Activated CD8-positive, alpha-beta memory T cell treated with anti-CD3 and anti-CD28 coated beads for 36 hours (primary cell): ENCODE results near the gene DCC. TPM values are rescaled to one million over a fixed set of nuclear protein-coding genes. Genes with fewer than 3 reads are reported as not detected.

Experiments used
- CTCF ChIA-PET: fragments of 350-600 bp; sonication (Branson Sonifier 250); formaldehyde crosslinking; loops from one replicate; lab custom pipeline; 2021; ENCODE audit warnings: antibody characterized with exemption; lab: Charles Lee
- POLR2A ChIA-PET: fragments of 350-600 bp; sonication (Branson Sonifier 250); formaldehyde crosslinking; loops from one replicate; lab custom pipeline; 2021; ENCODE audit warnings: antibody characterized with exemption; lab: Charles Lee
- total RNA-seq, 2 experiments: library from RNA; stranded (reverse); gene quantifications; one replicate each; pipeline ENCODE4 v1.2.3, GENCODE V29; 2021

DCC gene
- total RNA-seq, 2 experiments from 2014 or later, result not detected

DNA sequence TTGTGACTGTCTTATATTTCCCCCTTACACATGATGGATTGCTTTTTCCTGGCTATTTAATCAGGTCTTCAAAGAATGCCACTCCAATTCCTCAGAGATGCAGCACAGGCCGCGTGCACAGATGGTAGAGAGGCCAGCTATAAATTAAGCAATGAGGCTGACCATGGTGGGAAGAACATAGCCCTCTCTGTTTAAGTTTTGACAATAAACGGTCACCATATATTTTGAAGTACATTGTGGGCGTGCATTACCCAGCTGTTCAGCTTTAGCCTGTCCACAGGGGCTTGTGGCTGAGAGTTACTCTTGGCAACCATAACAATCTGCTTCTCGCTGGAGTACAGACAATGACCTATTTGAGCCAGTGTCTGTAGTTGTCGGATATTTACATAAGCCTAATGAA is 730.8 kb downstream of the DCC start:
- CTCF ChIA-PET, result no interaction called here
- POLR2A ChIA-PET, result no interaction called here

DNA sequence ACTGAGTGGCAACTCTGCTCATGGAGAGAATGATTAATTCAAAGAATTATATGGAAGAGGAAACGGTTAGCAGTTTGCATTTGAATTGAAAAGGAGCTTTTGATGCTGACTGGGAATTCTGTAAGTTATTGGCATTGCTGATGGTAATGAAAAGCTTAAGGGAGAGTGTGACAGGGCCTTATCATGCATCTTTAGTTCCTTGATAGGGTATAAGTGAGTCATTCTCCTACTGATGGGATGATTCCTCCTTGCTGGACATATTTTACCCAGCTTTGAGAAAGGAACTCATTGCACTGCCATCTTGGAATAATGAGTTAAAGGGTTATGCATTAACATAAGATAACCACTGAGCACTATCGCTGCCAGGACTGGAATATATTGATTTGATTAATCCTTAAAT is 740.7 kb downstream of the DCC start:
- ChIA-PET POLR2A (no interaction called here), CTCF (no interaction called here)

DNA sequence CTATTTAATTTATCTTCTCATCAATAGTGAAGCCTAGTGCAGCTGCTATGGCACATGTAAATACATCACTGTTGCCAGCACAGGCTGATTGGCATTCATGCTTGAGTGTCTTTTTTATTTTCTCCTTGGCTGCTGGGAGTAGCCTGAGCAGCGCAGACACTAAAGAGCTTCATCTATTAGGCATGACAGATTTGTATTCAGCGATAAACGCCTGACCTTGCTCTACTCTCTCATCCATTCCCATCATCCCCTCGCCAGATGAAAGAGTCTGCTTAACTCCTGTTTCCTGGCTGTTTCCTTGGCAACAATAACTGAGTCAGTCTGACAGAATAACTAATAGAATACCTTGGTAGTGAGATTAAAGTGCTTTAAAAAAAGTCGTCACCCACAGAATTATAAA is 753.6 kb downstream of the DCC start:
- POLR2A ChIA-PET, result no interaction called here
- CTCF ChIA-PET, result no interaction called here

DNA sequence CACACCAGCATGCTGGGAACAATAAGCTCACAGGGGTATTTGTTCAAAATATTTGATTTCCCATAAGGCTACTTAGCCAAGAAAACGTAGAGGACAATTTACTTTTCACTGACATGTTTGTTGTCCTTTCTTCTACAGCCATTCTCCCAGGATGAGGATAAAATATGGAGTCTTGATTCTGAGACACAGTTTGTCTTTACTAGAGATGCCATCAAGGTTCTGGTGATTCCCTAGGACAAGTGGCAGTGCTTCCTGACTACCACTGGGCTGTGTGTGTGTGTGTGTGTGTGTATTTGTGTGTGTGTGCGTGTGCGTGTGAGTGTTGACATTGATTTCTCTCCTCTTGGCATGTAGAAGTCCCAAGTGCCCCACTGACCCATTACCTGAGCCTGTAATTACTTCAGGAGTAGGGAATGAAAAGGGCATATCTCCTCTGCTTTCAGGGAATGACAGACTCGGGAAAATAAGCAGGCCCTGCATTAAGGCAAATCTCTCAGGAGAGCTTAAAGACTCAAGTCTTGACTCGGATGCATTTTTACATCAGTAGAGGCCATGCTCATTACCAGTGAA is 761.6 kb downstream of the DCC start:
- CTCF ChIA-PET, result no interaction called here
- POLR2A ChIA-PET, result no interaction called here

DNA sequence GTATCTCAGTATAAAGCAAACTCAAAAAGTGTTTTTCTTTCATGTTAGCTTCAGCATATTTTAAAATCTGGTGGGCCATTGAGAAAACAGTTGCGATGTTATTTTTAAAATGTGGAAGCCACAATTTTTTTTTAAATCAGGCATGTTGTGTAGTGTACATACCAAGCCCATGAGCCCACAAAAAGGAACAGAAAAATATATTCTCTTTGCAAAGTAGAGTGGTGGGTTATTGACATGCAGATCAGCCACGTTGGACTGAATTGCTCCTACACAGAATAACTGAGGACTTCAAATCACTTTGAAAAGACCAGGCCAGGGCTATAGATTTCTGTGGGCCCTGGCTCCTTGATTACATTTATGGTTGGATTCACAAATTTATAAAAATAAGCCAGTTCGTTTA is 774.4 kb downstream of the DCC start:
- ChIA-PET CTCF (no interaction called here), POLR2A (no interaction called here)

DNA sequence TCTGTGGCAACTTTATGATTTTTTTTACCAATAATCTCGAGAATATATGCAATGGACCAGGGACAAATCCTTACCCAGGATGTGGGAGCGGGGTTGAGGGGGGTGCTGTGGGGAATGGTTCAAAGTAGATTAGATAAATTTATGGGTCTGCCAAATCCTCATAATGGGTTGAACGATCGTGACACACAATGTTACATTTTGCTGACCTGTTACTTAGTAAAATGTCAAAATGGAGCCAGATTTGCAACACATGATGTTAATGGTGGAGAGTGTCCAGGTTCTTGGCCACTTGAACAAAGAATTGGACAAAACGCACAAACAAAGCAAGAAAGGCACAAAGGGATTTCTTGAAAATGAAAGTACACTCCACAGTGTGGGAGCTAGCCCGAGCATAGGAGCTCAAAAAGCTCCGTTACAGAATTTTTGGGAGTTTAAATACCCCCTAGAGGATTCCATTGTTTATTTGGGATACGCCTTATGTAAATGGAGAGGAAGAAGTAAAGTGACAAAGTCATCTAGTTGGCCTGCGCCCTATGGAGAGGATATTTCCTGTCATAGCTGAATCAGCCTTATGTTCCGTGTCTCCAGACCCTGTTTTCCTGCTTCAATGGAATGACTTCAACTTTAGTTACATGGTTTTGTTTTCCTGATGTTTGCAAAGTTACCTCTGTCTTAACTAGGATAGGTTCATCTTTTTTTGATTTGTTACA is 776.0 kb downstream of the DCC start:
- CTCF ChIA-PET, result no interaction called here
- POLR2A ChIA-PET, result no interaction called here

DNA sequence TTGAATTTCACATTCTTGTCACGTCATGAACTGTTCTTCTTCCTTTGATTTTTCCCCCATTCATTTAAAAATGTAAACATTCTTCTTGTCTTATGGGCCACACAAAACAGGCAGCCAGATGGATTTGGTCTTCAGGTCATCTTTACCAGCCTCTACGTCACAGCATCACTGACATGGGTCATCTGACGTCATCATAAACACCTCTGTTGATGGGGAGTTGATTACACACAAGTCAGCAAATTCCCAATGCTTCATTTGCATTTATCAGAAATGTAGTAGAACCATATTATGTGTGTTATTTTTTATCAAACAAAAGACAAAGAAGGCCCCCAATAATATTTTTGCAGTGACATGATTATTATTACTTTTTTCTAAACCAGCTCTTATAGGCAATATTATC is 777.9 kb downstream of the DCC start:
- CTCF ChIA-PET, result no interaction called here
- POLR2A ChIA-PET, result no interaction called here

DNA sequence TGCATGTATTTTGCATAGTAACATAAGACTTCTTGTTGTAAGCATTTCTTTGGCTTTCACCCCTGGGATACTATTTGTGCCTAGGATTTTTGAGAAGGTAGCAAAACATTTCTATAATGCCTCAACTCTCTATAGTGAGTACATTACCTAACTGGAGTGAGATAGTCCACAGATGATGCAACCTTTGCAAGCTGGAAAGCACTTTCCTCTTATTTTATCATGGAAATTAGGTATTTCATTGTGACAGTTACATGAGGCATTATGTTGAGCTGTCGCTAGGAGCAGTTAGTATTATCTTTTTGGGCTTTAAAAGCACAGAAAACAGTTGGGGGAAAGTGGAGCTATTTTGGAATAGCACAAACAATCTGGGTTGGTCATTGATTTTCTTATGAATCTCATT is 786.2 kb downstream of the DCC start:
- CTCF ChIA-PET, result no interaction called here

DNA sequence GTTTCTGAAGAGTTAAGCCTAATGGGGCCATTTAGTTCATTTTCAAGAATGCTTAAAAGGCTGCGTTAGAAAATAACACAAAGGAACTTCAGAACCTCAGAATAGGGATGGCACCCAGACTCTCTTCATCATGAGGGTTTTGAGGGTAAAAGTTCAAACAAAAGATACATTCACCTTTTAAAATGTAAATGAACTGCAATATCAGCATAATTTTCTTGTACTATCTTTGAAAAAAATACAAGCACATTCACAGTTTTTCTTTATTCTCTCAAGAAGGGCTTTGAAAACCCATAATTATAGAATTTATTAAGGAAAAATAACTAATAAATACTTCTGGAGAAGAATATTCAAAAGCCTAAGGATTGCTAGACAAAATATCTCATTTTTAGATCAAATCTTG is 791.0 kb downstream of the DCC start:
- POLR2A ChIA-PET, result no interaction called here
- CTCF ChIA-PET, result no interaction called here

More for the DNA sequence above, 786.2 kb downstream of the DCC start:
- POLR2A ChIA-PET, result no interaction called here

DNA sequence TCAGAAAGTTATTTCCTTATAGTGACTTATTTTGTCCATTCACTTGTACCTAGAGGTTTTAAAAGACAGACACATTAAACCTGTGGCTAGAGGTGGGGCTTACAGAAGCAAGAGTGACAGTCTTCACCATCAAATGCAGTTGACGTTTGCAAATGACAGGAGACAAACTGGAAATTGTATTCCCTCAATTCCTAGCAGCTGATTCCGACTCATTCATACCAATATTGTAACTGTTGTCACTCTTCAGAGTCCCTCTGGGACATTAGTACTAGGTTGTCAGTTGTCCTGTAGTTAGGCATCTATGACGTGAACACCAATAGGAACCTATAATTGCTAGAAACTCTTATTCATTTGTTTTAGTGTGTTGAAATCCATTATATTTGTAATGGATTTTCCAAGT is 794.7 kb downstream of the DCC start:
- ChIA-PET POLR2A (no interaction called here), CTCF (no interaction called here)

DNA sequence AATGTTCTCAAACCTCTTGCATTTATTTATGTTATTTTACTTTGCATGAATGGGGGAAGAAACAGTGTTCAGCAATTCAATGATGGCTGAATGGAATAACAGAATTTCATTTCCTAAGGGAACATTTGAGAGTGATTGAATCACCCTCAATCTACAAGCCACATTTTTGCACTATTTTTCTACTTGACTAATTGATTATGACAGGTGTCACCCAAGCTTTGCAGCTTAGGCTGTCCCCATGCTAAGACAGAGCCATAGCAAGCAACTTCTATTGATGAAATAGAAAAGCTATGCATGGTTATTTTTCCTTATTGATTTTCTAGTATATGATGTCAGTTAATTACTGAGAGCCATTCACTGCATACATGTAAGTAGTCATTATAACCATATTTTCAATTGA is 795.7 kb downstream of the DCC start:
- ChIA-PET POLR2A (no interaction called here), CTCF (no interaction called here)

DNA sequence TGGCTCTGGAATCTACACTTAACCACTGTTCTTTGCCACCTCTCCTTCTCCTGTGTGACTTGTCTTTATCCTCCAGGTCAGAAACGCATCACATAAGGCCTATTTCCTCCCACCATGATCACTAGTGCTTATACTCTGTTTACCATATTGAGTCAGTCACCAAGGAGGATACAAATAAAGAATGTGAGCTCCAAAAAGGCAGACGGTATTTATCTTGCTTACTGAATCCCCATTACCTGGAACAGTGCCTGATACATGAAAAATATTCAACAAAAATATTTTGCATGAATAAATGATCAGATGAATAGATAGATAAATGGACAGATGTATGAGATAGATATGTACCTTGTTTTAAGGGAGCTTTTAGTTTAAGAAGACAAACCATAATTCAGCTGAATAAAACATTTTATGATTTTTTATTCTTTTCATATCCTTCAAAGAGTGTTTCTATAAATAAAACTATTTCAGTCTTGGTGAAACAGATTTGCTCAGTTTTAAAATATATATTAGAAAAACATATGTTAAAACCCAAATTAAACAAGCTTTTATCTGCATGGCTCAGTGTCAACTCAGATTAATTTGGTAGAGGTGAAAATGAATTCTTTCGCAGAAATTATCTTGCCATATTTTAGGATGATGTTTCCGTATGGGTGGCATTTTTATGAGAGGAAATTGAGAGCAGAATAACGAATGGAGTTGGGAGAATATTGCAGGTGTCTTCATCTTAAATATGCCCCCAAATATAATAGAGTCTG is 799.9 kb downstream of the DCC start:
- ChIA-PET CTCF (no interaction called here), POLR2A (no interaction called here)

DNA sequence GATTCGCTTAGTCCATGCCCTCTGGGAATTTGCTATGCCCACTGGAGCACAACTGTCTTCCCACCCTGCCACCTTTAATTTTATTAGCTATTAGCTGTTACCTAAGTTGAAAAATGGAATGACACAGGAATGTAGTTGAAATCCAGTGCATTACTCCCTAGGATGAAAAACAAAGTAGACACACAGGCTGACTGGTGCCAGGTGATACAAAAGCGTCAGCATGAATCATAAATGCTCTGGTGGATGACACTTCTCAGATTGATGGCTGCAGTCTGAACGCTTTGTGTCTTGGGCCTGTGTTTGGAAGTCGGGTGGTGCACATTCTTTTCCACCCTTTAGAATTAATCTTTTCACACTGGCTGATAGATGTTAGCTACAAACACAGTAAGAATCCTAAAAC is 802.0 kb downstream of the DCC start:
- POLR2A ChIA-PET, result no interaction called here
- CTCF ChIA-PET, result no interaction called here

DNA sequence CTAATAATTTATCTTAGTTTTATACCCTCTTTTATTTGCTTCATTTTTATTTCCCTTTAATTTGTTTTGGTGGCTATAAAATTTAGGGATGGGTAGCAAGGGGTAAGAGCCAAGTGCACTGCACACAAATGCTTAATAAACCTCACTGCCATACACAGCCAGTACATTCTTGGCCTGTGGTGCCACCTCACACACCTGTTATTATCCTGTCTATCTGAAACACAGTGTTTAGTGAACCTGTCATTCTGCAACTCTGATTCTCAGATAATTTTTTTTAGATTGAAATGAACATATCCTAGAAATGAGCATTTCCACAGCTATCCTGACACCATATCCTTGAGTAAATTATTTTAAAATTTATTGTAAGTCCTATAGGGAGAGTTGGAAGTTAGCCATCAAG is 807.5 kb downstream of the DCC start:
- POLR2A ChIA-PET, result no interaction called here
- CTCF ChIA-PET, result no interaction called here

DNA sequence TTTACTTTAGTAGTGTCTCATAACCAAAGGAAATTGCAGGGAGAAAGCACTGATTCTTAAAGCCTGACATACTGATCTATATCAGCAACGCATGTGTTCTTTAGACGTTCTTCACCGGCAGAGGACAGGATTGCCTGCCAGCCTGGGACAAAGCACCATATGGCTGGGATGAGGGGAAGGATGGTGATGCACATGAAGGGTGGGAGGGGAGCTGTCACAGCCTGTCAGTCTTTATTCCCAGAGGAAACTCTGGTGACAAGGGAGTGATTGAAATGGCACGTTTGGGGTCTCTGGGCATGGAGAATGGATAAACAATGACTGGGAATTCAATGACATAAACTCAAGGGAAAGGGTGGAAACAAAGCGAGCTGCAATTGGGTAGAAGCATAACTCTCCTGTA is 808.1 kb downstream of the DCC start:
- POLR2A ChIA-PET, result no interaction called here

DNA sequence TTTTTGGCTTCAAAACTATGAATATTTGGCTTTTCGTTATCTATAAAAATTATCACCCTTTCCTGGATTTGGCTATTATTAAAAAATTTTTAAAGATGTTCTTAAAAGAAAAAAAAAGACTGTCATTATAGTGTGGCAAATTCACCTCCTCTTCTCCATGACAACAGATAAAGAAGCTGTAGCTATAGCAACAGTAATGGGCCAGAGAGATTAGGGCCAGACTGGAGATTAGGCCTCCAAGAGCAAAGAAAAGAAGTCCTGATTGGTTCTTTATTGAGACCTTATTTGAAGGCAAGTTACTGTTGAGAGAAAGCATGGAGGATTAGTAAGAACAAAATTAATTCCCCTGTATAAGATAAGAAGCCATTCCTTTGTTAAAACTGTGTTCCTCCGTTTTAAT is 812.5 kb downstream of the DCC start:
- ChIA-PET CTCF (no interaction called here), POLR2A (no interaction called here)

More for the DNA sequence above, 808.1 kb downstream of the DCC start:
- CTCF ChIA-PET, result no interaction called here

DNA sequence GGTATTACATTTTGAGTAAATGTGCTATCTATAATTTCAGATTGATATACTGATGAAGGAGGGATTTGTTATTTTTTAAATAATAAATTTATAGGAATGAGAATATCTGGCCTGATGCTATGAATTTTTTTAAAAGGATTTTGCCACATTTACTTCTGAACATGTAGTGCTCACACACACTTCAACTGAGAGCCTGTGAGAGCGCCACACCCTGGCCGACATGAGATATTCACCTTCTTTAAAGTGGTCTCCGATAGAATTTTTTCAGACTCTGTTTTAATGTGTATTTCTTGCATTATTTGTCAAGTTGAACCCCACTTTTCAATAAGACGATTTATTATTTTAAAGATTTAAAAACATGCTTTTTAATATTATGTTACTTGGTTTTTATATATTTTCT is 813.3 kb downstream of the DCC start:
- ChIA-PET CTCF (no interaction called here), POLR2A (no interaction called here)

DNA sequence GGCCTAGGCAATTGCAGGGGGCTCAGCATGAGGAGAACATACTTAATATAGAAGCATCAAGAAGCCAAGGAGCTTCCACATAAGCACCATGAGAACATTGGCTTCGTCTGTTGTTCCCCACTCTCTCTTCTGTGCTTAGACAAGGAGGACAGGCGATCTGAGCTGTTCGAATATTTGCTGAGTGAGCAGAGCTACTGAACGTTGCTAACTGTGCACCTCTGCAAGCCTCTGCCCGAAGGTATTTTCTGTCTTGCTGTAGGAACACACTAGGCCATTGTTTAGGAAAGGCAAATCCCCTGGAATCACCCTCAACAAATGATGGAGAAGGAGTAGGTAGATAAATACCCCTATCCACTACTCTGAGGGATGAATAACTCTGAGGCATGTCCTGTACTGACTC is 813.8 kb downstream of the DCC start:
- CTCF ChIA-PET, result no interaction called here

DNA sequence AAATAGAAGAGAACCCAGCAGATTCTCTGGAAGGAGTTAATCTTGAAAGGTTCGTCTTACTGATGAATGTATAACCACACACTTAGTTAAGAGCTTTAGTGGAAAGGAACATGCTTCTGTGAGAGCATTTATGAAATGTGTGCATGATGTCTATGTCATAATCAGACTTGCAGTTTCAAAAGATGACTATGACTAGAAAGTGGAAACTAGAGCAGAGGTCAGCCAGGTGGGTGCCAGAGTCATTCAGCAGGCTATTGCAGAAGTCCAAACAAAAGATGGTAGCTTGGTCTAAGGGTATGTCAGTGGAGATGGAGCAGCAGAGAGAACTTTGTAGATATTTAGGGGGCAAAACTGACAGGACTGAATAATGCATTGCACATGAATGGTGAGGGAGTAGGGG is 825.8 kb downstream of the DCC start:
- ChIA-PET CTCF (no interaction called here), POLR2A (no interaction called here)

More for the DNA sequence above, 813.8 kb downstream of the DCC start:
- POLR2A ChIA-PET, result no interaction called here

DNA sequence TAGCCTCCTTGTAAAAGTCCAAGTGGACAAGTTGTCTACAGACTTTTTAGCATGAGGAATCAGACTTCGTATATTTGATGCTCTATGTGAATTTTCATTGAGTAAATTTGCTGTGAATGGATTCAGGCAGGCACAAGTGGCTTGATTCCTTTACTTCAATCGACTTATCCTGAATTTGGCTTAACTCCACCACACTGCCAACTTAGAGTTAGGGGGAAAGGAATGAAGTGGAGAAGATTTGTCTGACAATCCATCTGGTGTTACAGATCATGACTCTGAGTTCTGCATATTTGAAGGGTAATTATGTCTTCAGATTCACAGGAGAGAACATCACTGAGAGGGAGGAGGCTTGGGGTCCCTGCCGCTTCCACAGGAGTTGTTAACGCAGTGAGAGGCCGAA is 829.3 kb downstream of the DCC start:
- ChIA-PET POLR2A (no interaction called here), CTCF (no interaction called here)

DNA sequence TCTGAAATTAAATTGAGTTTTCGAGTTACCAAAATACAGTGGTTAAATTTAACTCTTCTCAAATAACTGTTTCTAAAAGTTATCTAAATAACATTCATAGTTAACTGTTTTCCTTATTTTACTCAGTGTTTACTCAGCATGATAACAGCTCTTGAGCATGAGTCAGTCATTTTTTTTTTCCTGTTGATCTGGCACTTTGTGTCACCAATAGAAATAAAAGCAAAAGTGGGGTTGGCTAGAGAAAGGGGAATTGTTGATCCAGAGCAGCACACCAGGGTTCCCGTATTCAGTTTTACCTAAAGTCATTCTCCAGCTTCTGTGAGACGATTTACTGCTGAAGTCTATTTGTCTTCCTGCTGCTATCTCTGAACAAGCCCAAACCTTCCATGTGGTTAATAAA is 851.6 kb downstream of the DCC start:
- POLR2A ChIA-PET, result no interaction called here
- CTCF ChIA-PET, result no interaction called here
